Measurements from ENCODE around the gene ASMTL.

Gene ASMTL

DNA sequence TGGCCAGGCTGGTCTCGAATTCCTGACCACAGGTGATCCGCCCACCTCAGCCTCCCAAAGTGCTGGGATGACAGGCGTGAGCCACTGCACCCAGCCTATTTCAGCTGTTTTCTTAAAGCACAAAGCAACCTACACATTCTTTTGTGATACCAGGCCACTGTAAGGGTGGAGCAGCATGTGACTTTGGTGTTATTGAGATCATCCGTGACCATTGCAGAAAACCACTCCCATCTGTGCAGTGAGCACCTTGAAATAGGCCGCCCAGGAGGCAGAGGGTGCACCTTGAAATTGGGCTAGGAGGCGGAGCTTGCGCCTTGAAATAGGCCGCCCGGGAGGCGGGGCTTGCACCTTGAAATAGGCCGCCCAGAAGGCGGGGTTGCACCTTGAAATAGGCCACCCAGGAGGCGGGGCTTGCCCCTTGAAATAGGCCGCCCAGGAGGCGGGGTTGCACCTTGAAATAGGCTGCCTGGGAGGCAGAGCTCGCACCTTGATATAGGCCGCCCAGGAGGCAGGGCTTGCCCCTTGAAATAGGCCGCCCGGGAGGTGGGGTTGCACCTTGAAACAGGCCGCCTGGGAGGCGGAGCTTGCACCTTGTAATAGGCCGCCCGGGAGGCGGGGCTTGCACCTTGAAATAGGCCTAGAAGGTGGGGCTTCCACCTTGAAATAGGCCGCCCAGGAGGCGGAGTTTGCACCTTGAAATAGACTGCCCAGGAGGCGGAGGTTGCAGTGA, 51.8 kb downstream of the ASMTL start:
- DNase-seq: no peak

DNA sequence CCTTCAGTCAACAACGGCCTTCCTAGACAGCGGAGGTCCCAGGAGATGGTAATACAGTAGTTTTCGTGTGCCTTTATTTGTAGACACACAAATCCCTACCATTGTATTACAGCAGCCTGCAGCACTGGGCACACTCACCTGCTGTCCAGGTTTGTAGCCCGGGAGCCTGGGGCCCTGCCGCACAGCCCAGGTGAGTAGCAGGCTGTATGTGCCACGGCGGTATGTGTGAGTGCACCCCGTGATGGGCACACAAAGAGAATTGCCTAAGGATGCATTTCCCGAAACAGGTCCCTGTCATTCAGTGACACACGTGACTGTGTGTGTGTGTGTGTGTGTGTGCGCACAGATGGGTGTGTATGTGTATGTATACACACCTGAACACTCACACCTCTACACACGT, 52.7 kb downstream of the ASMTL start:
- no peak for DNase-seq

DNA sequence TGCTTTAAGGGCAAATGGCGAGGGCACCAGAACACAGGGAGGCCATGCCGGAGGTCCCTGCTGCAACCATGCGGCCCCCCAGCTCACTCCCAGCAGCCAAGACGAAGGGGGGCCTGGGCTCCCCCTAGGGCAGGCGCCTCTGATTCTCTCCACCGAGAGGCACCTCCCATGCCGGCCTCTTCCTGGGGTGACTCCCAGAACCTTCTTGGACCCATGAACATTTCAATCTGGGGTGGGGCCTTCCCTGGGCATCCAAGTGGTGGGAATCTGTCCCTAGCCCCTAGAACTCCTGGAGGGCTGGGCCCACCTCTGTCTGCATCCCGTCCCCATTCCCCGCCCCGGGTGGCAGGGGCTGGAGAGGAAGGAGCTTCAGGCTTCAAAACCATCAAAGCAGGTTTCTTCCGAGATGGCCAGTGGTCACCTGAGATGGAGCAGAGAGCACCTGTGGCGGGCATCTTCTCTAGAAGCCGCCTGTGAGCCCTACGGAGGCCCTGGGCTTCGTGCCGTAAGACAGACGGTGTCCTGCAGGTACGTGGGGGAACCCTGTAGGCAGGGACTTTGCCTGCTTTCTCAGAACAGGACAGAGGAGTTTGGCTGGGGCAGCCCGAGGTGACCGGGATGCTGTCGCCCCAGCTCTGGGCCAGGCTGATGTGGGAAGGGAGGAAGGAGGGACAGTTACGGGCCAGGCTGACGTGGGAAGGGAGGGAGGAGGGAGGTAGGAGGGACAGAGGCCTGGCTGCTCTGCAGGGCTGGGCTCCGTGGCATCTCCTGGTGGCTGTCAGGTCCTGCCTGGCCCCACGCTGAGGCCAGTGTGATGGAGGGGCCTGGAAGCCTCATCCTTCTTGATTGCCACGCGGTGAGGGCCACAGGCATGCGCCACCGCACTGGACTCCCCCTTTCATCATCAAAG, 54.0 kb downstream of the ASMTL start:
- no peak for DNase-seq

DNA sequence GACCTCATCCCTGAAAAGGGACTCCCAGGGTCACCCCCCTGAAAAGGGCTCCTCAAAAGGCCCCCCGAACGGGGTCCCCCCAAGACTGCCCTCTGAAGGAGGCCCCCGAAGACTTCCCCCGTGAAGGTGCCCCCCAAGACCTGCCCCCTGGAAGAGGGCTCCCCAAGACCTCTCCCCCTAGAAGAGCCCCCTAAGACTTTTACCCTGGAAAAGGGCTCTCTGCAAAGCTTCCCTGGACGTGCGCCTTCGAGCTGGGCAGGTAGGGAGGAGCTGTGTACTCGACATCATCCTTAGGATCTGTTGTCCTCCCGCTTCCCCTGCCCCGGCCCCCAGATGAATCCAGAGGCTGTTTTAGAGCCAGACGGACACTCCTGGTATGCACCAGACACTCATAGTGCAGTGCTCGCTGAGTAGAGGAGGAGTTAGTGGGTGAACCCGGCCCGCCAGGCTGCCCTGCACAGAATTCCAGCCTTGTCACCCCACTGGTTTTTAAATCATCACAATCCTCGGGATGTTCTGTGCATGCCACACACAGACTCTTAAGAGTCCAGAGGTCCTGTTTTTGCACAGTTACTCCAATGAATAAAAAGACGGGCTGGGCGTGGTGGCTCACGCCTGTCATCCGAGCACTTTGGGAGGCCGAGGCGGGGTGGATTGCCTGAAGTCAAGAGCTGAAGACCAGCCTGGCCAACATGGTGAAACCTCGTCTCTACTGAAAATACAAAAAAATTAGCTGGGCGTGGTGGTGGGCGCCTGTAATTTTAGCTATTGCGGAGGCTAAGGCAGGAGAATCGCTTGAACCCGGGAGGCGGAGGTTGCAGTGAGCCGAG, 55.1 kb downstream of the ASMTL start:
- DNase-seq: no peak

GRCh38 chrX:1397001-1397400, 55.7 kb downstream of the ASMTL start:
- DNase-seq: no peak

- DNase-seq: no peak
Measured at GRCh38 chrX:1395646-1396216, 57.0 kb downstream of the ASMTL start.

- no peak for DNase-seq
Measured at GRCh38 chrX:1394731-1395501, 57.8 kb downstream of the ASMTL start.

DNA sequence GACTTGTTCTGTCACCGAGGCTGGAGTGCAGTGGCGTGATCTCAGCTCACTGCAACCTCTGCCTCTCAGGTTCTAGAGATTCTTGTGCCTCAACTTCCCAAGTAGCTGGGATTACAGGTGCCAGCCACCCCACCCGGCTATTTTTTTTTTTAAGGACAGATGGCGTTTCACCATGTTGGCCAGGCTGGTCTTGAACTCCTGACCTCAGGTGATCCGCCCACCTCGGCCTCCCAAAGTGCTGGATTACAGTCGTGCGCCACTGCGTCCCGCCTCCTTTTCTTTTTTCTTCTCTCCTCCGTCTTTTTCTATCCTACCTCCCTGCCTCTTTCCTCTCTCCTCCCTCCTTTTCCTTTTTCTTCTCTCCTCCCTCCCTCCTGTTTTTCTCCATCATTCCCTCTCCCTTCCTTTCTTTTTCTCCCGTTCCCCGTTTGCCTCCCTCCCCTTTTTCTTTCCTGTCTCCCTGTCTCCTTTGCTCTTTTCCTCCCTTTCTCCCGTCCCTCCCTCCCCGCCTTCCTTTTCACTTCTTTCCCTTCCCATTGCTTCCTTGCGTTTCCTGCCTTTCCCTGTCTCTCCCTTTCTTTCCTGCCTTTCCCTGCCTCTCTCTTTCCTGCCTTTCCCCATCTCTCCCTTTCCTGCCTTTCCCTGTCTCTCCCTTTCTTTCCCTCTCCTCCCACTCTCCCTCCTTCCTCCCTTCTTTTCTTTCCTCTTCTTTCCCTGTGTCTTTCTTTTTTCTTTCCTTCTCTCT, 58.7 kb downstream of the ASMTL start:
- DNase-seq: no peak

- DNase-seq: no peak
Measured at GRCh38 chrX:1392376-1393068, 60.2 kb downstream of the ASMTL start.

DNA sequence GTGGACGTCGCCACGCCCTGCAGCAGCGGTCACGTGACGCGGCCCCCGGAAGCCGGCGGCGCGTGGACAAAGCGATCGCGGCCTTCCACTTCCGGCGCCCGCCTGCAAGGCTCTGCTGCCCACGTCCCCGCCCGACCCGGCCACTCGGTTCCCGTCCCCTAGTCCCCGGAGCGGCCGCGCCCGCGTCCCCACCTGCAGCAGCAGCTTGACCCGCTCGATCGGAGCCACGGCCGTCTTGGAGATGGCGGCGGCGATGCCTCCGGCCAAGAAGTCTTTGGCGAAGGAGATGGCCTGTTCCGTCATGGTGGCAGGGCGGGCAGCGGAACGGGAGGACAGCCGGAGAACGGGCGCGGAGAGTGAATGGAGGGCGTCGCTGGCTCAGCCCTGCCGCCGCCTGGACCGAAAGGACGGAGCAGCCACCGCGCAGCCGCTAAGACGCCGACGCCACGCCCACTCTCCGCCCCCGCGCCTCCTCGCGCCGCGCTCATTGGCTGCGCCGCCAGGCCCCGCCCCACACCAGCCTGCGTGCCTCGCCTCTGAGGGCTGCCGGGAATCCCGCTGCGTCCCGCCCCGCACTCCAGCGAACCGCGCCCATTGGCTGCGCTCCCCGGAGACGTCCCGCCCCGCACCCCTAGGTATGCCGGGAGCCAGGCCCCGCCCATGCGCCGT, 60.9 kb downstream of the ASMTL start, which contains the start of gene SLC25A6:
SLC25A6 (minus strand) TSS at position 407 of the 669 bp plus-strand sequence; CDS start at position 303, 104 bp downstream.
- DNase-seq: no peak

- no peak for DNase-seq
Measured at GRCh38 chrX:1391370-1391706, 61.4 kb downstream of the ASMTL start.

- no peak for DNase-seq
Measured at GRCh38 chrX:1390621-1391369, 61.9 kb downstream of the ASMTL start.

GRCh38 chrX:1389993-1390285, 62.8 kb downstream of the ASMTL start:
- DNase-seq: no peak

DNA sequence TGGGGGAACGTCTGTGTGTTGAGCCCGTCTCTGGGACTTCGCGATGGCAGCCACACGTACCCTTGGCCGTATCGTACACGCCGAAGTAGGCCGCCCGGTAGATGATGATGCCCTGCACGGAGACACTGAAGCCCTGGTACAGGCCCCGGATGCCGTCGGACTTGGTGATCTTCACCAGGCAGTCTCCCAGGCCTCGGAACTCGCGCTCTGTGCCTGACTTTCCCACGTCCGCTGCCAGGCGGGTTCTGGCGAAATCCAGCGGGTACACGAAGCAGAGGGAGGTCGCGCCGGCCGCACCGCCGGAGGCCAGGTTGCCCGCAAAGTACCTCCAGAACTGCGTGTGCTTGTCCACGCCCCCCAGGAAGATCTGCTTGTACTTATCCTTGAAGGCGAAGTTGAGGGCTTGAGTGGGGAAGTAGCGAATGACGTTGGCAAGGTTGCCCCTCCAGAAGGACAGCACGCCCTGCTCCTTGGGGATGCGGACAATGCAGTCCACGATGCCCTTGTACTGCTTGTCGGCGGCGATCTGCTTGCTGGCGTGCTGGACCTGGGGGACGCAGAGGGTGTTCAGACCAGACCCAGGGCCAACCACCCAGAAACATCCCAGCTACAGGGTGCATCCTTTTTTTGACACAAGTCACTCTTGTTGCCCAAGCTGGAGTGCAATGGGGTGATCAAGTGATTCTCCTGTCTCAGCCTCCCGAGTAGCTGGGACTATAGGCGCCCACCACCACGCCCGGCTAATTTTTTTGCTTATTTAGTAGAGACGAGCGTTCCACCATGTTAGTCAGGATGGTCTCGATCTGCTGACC, 63.3 kb downstream of the ASMTL start:
- no peak for DNase-seq

DNA sequence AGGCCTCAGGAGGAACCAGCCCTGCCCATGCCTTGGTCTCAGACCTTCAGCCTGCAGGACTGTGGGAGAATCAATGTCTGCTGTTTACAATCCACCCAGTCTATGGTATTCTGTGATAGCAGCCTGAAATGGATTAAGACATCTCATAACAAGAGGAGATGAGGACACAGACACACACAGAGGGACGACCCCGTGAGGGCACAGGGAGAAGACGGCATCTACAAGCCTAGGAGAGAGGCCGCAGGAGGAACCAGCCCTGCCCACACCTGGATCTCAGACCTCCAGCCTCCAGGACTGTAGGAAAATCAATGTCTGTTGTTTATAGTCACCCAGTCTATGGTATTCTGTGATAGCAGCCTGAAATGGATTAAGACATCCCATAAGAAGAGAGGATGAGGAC, 64.1 kb downstream of the ASMTL start:
- no peak for DNase-seq

GRCh38 chrX:1387141-1387776, 65.5 kb downstream of the ASMTL start:
- no peak for DNase-seq

GRCh38 chrX:1386338-1387127, 66.2 kb downstream of the ASMTL start:
- DNase-seq: no peak
